RPMI8226 (cell line): ENCODE data around the gene STK39.

Experiments used
- DNase-seq: peaks from one replicate; pipeline ENCODE4 v3.0.0-alpha.2; 2015

Gene STK39

DNA sequence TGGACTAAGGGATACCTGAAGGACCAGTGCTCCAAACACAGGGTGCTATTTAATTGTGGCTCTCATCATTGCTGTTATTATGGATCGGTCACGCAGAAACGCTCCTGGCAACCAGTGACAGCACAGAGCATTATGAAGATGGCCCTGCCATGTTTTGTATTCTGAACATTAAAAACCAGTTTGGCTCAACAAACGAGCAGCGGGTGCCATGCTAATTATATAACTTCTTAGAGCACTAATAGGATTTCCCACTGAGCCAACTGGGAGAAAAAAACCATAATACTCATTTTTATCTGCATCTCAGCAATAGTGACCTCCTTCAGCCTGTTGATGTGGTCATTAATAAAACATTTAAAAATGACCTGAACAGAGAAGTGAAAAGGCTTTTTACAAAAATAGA, 212.8 kb downstream of the STK39 start:
- no peak for DNase-seq

GRCh38 chr2:168033966-168034365, 213.4 kb downstream of the STK39 start:
- no peak for DNase-seq

DNA sequence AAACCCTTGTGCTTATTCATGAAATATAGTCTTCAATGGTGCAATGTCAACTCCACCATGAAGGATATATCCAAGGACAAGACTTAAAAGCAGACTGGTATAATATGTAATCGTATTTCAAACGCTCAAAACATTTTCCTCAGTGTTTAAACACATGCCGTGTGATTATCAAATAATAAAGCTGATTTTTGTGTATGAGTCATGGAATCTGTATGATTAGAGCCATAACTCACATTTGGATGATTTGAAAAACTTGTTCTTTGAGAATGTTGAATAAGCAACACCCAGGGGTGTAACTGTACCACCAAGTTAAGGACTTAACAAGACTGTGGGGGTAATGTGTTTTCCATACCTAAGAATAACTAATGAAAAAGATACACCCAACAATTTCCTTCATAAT, 215.3 kb downstream of the STK39 start:
- DNase-seq: no peak

DNA sequence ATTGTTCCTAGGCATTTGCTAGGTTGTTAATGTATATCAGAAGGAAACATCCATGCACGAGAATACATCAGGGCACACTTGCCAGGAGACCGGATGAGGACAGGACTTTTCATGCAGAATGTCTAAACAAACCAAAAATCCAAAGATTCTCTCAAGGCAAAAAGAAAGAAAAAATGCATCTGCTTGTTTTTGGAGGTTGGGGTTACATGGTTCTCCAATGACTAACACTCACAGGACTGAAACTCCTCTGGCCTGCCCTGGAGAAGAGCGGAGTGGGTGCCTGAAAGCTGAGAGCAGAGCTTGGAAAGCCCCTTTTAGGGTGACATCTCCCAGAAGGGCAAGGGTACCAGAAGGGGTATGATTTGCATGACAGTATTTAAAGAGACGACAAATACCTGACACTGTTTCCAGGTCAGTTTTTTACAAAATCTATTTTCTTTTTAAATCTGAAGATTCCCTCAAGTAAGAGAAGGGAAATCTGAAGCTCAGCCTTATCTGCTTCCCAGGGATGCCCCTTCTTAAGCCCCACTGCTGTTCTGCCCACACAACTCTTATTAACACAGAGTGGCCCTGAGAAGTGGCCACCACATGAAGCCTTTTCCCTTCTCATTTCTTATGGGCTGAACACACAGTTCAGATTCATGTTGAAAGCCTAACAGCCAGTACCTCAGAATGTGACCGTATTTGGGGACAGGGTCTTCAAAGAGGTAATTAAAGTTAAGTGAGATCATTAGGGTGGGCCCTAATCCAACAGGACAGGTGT, 216.4 kb downstream of the STK39 start:
- DNase-seq: no peak

DNA sequence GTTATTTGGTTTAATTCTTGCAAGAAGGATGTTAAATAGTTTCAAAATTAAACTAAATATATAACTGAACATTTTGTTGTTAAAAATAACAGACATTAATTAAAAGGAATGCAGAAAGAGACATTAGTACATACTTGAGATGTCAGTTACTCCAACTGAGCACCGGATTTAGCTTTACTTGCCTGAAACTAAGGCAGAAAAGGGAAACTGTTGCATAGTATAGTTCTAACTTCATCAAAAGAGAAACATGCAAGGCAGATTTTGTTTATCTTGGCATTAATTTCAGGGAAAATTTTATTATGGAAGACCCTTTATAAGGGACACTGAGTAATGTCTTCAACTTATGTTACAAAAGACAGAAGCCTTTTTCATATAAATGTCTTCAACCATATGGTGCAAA, 218.3 kb downstream of the STK39 start:
- DNase-seq: no peak

DNA sequence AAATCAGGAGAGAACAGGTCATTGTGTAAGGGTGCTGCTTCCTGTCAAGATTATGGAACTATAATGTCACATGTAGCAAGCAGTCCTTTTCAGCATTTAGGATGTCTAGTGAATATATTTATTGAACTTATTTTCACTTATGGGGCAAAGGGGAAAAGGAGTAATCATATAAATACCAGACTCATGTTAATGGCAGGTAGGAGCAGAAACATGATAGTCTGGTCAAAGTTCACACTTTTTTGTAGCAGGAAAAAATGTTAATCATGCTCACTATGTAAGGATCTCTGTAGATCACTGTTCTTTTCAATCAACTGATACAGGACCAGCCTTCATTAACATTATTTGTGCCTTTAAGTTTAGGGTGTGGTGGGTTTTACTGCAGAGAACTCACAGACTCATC, 219.0 kb downstream of the STK39 start:
- DNase-seq: no peak

DNA sequence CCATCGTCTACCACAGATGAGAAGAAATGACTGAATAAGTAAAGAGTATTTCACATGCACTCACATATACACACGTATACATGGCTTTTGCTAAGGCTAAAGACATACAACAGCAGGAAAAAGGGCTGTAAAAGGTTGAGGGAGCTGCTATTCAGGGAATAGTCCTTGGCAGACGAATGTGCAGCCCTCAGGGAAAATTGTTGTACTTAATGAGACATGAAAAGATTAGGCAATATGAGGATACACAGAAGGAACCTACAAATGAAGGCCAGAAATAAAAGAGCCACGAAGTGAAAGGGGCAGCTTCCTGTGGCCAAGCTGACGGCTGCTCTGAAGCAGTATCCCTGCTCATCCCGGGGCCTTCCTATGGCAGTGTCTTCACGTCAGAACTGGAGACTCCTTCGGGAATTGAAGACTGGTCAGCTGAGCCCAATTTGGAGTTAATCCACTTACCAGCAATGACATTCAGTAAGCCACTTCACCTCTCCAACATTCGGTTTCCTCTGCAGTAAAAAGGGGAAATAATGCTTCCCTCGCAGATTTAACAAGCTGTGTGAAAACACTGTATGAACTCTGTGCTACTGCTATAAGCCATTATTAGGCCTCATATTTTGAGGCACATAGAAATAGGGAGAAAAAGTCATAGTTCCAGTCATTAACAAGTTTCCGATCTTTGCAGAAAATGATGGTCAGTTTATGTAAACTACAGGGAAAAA, 221.8 kb downstream of the STK39 start:
- DNase-seq: no peak

DNA sequence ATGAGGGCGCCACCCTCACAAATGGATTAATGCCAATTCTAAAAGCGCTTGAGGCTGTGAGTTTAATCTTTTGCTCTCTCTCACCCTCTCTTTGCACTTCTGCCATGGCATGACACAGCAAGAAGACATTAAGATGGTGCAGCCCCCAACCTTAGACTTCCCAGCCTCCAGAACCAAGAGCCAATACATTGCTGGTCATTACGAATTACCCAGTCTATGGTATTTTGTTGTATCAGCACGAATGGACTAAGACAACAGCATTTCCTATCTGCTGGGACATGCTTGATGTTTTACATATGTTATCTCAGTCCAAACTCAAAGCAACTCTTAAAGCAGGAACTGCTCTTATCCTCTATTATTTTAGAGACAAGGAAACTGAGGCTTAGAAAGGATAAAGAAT, 222.9 kb downstream of the STK39 start:
- no peak for DNase-seq

DNA sequence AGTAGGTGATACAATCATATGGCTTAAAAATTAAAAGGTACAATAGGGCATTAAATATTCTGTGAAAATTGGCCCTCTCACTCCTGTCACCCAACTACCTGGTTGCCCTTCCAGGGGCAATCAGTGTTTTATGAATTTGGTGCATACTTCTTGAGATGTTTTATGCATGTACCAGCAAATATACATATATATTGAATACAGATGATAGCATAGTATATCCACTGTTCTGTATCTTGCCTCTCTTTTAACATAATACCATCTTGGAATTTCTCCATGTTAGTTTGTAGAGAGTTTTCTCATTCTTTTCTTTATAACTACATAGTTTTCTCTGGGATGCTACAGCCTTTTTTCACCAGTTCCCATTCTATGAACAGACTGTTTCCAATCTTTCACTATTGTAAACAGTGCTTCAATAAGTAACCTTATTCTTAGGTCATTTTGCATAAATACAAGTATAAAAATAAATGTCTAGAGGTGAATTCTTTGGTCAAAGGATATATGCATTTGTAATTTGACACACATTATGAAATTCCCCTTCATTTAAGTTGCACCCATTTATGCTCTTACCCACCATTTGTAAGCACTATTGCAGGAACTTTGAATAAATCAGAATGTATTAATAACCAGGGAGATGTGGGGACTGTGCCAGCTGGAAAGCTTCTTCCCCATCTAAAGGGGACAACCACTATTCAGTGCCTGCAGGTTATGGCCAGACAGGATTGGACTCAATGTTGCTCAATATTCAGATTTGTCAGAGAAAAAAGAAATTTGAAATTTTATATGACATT, 225.4 kb downstream of the STK39 start:
- no peak for DNase-seq

- DNase-seq: no peak
Observed at GRCh38 chr2:168015274-168015953, 232.0 kb downstream of the STK39 start.

GRCh38 chr2:168009900-168010299, 237.5 kb downstream of the STK39 start:
- DNase-seq: no peak

DNA sequence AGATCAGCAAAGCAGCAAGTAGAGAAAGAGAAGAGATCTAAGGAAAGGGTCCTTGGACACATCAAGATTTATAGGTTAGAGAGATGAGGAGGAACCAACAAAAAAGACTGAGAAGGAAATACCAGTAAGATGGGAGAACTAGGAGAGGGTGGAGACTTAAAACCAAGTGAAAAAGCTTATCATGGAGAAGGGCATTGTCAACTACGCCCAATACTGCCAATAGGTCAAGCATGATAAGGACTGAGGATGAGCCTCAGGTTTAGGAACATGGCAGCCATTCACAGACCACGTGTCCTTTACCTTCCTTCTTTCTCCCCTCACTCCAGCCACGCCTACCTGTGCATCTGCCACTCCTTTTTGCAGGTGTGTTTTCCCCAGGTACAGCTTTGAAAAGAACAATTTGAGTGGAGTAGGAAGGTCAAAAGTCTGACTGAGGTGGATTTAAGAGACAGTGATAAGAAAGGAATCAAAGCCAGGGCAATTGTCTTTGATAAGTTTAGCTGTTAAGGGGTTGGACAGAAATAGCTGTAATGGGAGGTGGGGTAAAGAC, 238.7 kb downstream of the STK39 start:
- no peak for DNase-seq

GRCh38 chr2:168006498-168006897, 240.9 kb downstream of the STK39 start:
- no peak for DNase-seq

- DNase-seq: no peak
Observed at GRCh38 chr2:168005586-168005985, 241.8 kb downstream of the STK39 start.

GRCh38 chr2:168003876-168004275, 243.5 kb downstream of the STK39 start:
- DNase-seq: no peak

DNA sequence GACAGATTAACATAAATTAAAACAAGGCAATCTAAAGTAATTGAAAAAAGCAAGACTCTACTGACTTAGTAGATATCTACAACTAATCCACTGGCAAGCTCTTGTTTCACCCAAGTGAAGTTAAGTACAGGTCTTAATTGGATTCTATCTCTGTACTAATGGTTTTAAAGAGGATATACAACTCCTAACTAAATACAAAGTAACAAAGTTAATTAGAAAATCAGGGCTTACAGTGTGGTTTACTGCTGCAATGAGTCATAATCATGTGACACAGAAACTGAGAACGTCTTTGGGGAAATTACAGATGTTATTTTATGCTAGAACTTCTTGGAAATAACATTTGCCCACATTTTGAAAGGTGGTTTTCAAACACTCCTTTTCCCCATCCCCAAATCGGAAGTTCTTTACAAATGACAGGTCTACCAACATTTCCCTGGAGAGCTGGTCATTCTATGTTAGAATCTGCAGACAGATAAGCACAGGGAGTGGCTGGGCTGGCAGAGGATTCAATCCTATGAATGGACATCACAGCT, 245.3 kb downstream of the STK39 start:
- DNase-seq: no peak

DNA sequence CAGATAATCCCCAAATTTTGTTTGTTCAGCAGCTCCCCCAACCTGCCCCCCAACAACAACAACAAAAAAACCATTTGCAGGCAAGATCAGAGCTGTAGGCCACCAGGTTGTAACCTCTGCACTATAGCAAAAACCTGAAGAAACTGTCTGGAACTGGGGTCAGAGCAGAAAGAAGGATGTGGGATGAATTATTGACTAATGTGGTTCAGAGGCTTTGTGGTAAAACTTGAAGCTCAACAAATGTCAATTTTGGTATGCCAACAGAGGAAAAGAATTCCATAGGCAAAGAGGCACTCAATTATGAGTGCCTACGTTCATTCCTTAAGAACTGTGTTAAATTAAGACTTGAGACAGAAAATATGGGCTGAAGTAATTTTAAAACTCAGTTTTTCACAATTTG, 255.1 kb downstream of the STK39 start:
- DNase-seq: no peak

DNA sequence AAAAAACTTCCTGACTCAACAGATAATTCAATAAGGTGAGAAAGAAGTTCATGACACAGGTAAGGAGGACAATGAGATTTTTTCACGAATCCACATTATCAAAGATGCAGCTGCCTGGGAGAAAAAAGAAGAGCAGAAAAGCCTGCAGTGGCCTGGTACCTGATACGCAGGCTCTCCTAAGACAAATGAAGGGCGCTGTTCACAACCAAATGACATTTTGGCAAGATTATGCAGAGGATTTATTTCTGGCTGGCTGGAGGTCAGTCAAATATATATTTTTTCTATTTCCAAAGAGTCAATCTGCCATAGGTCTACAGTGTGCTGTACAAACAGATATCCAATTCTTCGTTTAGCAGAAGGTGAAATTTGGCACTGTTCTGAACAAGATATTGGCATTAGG, 257.3 kb downstream of the STK39 start:
- DNase-seq: no peak

DNA sequence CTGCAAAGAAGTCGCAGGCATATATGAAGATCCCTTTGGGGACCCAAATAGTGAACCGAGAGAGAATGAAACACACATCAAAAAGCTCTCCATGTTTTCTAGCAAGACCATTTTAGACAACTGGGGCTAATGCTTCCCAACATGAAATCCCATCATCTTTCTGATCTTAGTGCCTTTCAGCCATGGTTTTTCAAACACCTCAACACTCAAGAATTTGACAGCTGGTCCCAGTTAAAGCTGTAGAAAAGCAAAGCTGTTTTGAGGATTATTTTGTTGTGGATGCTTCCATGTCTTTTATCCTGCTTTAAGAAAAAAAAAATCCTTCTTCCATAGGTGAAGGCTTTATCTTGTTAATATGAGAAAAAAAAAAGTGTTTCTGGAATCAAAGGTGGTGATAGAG, 259.1 kb downstream of the STK39 start:
- DNase-seq: no peak

- DNase-seq: no peak
Observed at GRCh38 chr2:167987558-167987957, 259.8 kb downstream of the STK39 start.

GRCh38 chr2:167987026-167987425, 260.4 kb downstream of the STK39 start:
- DNase-seq: no peak

- DNase-seq: no peak
Observed at GRCh38 chr2:167986223-167986622, 261.2 kb downstream of the STK39 start.

- no peak for DNase-seq
Observed at GRCh38 chr2:167981945-167982344, 265.4 kb downstream of the STK39 start.
